ENCODE measurements around the gene AATF. TPM values are rescaled to one million over a fixed set of nuclear protein-coding genes. Genes with fewer than 3 reads are reported as not detected.

AATF gene
- total RNA-seq, 2 donors from 2014 or later = 27.3 to 45.7 TPM

GRCh38 chr17:36938566-36939051, 10.1 kb upstream of the AATF start:
- Histone ChIP-seq H3K36me3 (no peaks in the 10 kb centered on the region), H3K4me1 (replicated peaks) (no peaks in the 10 kb centered on the region), H3K27ac (no peak overlapping the region), H3K4me3 (no peak overlapping the region), H3K27me3 (replicated peaks; ENCODE audit: insufficient read depth) (peaks cover 93% of the 10 kb centered on the region), H3K9me3 (no peaks in the 10 kb centered on the region)
- 3% methylated on average over 25 of the region's 25 CpGs for WGBS
- intact Hi-C loops (cut with DNase I) = no loop called here
- no peak for TF ChIP-seq POLR2AphosphoS5 (IDR thresholded peaks at IDR 0.05)
- no peak for TF ChIP-seq CTCF (IDR thresholded peaks at IDR 0.05)
- no peak for DNase-seq (ENCODE audit: low spot score)

GRCh38 chr17:36939052-36939801, 9.5 kb upstream of the AATF start:
- Histone ChIP-seq H3K27ac (no peak overlapping the region), H3K9me3 (no peaks in the 10 kb centered on the region), H3K36me3 (no peaks in the 10 kb centered on the region), H3K27me3 (replicated peaks; ENCODE audit: insufficient read depth) (peaks cover 87% of the 10 kb centered on the region), H3K4me3 (no peak overlapping the region), H3K4me1 (replicated peaks) (no peaks in the 10 kb centered on the region)
- intact Hi-C loops (cut with DNase I) = no loop called here
- no peak for DNase-seq (ENCODE audit: low spot score)
- TF ChIP-seq CTCF (IDR thresholded peaks at IDR 0.05) = no peak
- no peak for TF ChIP-seq POLR2A (IDR thresholded peaks at IDR 0.05)
- no peak for TF ChIP-seq POLR2AphosphoS5 (IDR thresholded peaks at IDR 0.05)
- 7% methylated on average over 43 of the region's 43 CpGs for WGBS

- Histone ChIP-seq H3K36me3 (no peaks in the 10 kb centered on the region), H3K4me1 (replicated peaks) (no peaks in the 10 kb centered on the region), H3K4me3 (no peak overlapping the region), H3K27ac (no peak overlapping the region), H3K27me3 (replicated peaks; ENCODE audit: insufficient read depth) (peaks cover 80% of the 10 kb centered on the region), H3K9me3 (no peaks in the 10 kb centered on the region)
- no peak for DNase-seq (ENCODE audit: low spot score)
- WGBS = 4% methylated on average over 26 of the region's 26 CpGs
- TF ChIP-seq POLR2AphosphoS5 (IDR thresholded peaks at IDR 0.05) (no peak), POLR2A (IDR thresholded peaks at IDR 0.05) (no peak), CTCF (IDR thresholded peaks at IDR 0.05) (no peak)
- intact Hi-C loops (cut with DNase I) = no loop called here
These were observed 8.9 kb upstream of the AATF start for GRCh38 chr17:36939802-36940312.

GRCh38 chr17:36940313-36941264, 8.2 kb upstream of the AATF start:
- no peak for TF ChIP-seq POLR2AphosphoS5 (IDR thresholded peaks at IDR 0.05)
- no peak for TF ChIP-seq POLR2A (IDR thresholded peaks at IDR 0.05)
- no peak for TF ChIP-seq CTCF (IDR thresholded peaks at IDR 0.05)
- H3K27me3 ChIP-seq (replicated peaks; ENCODE audit: insufficient read depth) = peaks cover 73% of the 10 kb centered on the region
- no peak for DNase-seq (ENCODE audit: low spot score)
- no peaks in the 10 kb centered on the region for H3K9me3 ChIP-seq
- no peak overlapping the region for H3K4me3 ChIP-seq
- no peak overlapping the region for H3K27ac ChIP-seq
- no peaks in the 10 kb centered on the region for H3K36me3 ChIP-seq
- intact Hi-C loops (cut with DNase I) = no loop called here
- 7% methylated on average over 52 of the region's 52 CpGs for WGBS
- H3K4me1 ChIP-seq (replicated peaks) = no peaks in the 10 kb centered on the region

Data from prostate gland (tissue), 2 donors.